ENCODE data around the gene STX16. TPM values are rescaled to one million over a fixed set of nuclear protein-coding genes. Genes with fewer than 3 reads are reported as not detected.

STX16 gene
- total and polyA plus RNA-seq, 8 donors = 12.8 to 179 (median 52.2) TPM

DNA sequence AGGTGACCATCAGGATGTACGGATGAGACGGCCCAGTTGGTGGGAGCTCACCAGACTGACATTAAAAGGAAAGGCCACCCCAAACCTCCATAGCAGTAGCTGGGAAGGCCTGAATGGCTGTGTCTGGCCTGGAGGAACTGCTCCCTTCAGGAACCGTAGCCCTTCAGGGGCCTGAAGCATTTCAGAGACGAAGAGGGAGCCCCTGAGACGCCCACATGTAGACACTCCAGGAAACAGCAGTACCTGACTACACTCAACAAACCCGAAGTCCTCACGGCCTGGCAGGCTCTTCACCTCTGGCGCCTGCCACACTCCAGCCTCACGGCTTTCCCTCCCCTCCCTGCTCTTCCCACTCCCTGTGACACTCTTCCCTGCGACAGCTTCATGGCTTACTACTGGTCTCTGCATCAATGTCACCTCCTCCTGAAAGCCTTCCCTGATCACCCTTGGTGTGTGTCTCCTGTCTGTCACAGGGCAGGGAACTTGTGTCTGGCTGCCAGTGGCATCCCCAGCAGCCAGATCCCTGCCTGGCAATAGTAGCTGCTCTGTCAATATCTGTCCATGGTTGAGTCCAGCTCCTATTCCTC lies 14.6 kb upstream of the STX16 start:
- no peak overlapping the region for H3K27ac ChIP-seq
- no peaks in the 10 kb centered on the region for H3K36me3 ChIP-seq
- no peaks in the 10 kb centered on the region for H3K9me3 ChIP-seq
- WGBS, 5 donors = 88 to 94% (median 91%) methylated on average over 8 to 10 of the region's 10 CpGs
- no peak overlapping the region for H3K4me3 ChIP-seq
- TF ChIP-seq POLR2A (IDR thresholded peaks at IDR 0.05) = no peak
- no peak for TF ChIP-seq EP300 (IDR thresholded peaks at IDR 0.05)
- TF ChIP-seq, protein P1, sequence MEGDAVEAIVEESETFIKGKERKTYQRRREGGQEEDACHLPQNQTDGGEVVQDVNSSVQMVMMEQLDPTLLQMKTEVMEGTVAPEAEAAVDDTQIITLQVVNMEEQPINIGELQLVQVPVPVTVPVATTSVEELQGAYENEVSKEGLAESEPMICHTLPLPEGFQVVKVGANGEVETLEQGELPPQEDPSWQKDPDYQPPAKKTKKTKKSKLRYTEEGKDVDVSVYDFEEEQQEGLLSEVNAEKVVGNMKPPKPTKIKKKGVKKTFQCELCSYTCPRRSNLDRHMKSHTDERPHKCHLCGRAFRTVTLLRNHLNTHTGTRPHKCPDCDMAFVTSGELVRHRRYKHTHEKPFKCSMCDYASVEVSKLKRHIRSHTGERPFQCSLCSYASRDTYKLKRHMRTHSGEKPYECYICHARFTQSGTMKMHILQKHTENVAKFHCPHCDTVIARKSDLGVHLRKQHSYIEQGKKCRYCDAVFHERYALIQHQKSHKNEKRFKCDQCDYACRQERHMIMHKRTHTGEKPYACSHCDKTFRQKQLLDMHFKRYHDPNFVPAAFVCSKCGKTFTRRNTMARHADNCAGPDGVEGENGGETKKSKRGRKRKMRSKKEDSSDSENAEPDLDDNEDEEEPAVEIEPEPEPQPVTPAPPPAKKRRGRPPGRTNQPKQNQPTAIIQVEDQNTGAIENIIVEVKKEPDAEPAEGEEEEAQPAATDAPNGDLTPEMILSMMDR (IDR thresholded peaks at IDR 0.05) = no peak
- no peak for TF ChIP-seq POLR2AphosphoS5 (IDR thresholded peaks at IDR 0.05)
- intact Hi-C loops (cut with DNase I; ENCODE audit: low total_unique reads) = no loop called here
- peaks cover 0 to 14% (median 3%) of the 10 kb centered on the region in 4 donors for H3K4me1 ChIP-seq
- H3K27me3 ChIP-seq = peaks cover 0 to 3% (median 0%) of the 10 kb centered on the region in 3 donors
- DNase-seq = no peak

DNA sequence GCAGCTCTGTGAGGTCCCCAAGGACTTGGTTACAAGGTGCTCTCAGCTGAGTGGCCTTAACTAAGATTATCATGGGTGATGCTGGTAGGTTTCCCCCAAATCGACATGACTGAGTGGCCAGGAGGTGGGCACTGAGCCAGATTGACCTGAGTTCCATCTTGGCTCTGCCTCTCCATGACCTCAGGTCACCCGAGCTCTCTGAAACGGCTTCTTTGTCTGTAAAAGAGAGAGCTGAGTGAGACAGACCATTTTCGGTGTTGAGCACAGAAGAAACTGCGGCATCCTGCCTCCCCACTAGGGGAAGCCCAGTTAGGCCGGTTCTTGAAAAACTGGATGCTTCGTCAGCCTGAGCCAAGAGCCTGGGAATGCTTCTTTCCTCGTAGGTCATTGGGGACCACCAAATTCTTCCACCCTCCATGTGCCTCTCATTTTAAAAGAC lies 14.1 kb upstream of the STX16 start:
- TF ChIP-seq POLR2A (IDR thresholded peaks at IDR 0.05) = no peak
- no peak for TF ChIP-seq POLR2AphosphoS5 (IDR thresholded peaks at IDR 0.05)
- no peak for TF ChIP-seq EP300 (IDR thresholded peaks at IDR 0.05)
- TF ChIP-seq, protein P1 (IDR thresholded peaks at IDR 0.05) = no peak
- Histone ChIP-seq H3K4me3 (no peak overlapping the region), H3K27ac (no peak overlapping the region), H3K27me3 (peaks cover 0 to 3% (median 0%) of the 10 kb centered on the region in 3 donors), H3K9me3 (no peaks in the 10 kb centered on the region), H3K4me1 (peaks cover 0 to 14% (median 3%) of the 10 kb centered on the region in 4 donors), H3K36me3 (no peaks in the 10 kb centered on the region)
- intact Hi-C loops (cut with DNase I; ENCODE audit: low total_unique reads) = no loop called here
- peak in 1 of 2 donors; percentile 17 for DNase-seq
- WGBS, 5 donors = 61 to 75% (median 65%) methylated on average over 8 of the region's 8 CpGs

DNA sequence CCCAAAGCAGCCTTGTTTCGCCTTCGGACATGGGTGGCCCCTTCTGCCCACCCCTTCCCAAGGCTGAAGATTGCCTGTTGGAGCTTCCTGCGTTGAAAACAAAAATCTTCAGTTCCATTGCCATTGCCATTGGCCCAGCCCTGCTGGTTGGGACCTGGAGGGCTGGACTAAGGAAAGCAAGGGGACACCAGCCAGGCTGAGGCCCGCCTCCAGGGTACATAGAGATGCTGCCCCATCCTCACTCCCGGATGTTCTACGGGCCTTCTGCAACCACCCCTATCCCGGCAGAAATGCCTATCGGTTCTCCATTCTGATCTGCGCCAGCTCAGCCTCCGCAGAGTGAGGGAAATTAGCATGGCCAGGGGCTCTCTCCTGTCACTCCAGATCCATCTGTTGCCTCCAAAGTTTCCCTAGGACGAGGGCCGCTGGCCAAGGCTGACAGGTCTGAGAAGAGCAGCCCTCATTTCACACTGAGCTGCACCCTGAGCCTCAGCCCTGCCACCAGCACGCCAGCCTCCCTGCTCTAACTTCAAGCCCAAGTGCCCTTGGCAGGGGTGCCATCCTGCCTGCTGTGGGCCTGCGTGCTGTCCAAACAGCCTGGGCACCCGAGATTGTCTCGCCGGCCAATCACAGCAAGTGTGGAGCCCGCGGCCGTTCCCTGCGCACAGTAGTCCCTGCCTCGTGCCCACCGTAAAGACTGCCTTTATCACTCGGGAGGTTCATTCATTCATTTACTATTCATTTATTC lies 13.4 kb upstream of the STX16 start:
- no peak for DNase-seq
- whole genome bisulfite sequencing, 5 donors = 62 to 81% (median 72%) methylated on average over 20 to 24 of the region's 24 CpGs
- no peak overlapping the region for H3K4me3 ChIP-seq
- H3K4me1 ChIP-seq = peaks cover 0 to 14% (median 3%) of the 10 kb centered on the region in 4 donors
- TF ChIP-seq, protein P1 (IDR thresholded peaks at IDR 0.05) = no peak
- TF ChIP-seq POLR2A (IDR thresholded peaks at IDR 0.05) (no peak), EP300 (IDR thresholded peaks at IDR 0.05) (no peak), POLR2AphosphoS5 (IDR thresholded peaks at IDR 0.05) (no peak)
- H3K9me3 ChIP-seq = no peaks in the 10 kb centered on the region
- intact Hi-C loops (cut with DNase I; ENCODE audit: low total_unique reads) = no loop called here
- no peaks in the 10 kb centered on the region for H3K36me3 ChIP-seq
- peaks cover 0 to 3% (median 0%) of the 10 kb centered on the region in 3 donors for H3K27me3 ChIP-seq
- no peak overlapping the region for H3K27ac ChIP-seq

DNA sequence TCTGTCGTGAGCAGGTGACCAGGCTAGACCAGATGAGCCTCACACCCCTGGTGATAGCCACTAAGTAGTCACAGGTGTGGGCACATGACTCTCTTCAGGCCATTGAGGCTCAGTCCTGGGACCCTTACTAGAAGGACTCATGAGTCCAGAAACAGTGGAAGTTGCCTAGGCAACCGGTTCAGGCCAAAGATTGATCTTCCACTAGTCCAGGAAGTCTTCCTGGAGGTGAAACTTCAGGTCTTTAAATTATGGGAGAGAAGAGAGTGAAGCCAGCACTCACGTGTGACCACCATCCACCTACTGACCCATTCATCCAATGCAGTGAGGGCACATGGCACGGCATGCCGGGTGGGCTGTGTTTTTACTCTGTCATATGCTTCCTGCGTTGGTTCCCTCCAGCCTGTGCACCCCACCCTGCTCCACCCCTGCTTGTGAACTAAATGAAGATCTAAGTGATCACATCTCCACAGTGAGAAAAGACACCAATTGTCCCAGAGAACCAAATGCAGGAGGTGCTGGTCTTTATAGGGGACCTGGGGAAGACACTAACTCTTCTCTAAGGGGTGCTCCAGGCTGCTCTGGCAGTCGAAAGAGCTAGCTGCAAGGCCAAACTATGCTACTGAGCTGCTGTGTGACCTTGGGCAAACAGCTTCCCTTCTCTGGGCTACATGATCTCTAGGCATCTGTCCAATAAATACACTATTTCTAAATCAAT lies 12.5 kb upstream of the STX16 start:
- no peak for DNase-seq
- TF ChIP-seq EP300 (IDR thresholded peaks at IDR 0.05) (no peak), POLR2AphosphoS5 (IDR thresholded peaks at IDR 0.05) (no peak), POLR2A (IDR thresholded peaks at IDR 0.05) (no peak)
- TF ChIP-seq, protein P1 (IDR thresholded peaks at IDR 0.05) = no peak
- H3K36me3 ChIP-seq = no peaks in the 10 kb centered on the region
- H3K9me3 ChIP-seq = no peaks in the 10 kb centered on the region
- H3K27me3 ChIP-seq = peaks cover 0 to 3% (median 0%) of the 10 kb centered on the region in 3 donors
- intact Hi-C loops (cut with DNase I; ENCODE audit: low total_unique reads) = no loop called here
- no peak overlapping the region for H3K4me3 ChIP-seq
- H3K27ac ChIP-seq = no peak overlapping the region
- WGBS, 5 donors = 75 to 88% (median 85%) methylated on average over 6 to 7 of the region's 7 CpGs
- H3K4me1 ChIP-seq = peaks cover 0 to 14% (median 3%) of the 10 kb centered on the region in 4 donors

Data from stomach (tissue), 9 donors.